Brain pericyte (primary cell): Measurements from ENCODE around the gene KRT4.

Experiments
- DNase-seq: peaks from one replicate; pipeline ENCODE4 v3.0.0-alpha.2; 2012; ENCODE audit warnings: low read depth, low spot score

KRT4 gene

DNA sequence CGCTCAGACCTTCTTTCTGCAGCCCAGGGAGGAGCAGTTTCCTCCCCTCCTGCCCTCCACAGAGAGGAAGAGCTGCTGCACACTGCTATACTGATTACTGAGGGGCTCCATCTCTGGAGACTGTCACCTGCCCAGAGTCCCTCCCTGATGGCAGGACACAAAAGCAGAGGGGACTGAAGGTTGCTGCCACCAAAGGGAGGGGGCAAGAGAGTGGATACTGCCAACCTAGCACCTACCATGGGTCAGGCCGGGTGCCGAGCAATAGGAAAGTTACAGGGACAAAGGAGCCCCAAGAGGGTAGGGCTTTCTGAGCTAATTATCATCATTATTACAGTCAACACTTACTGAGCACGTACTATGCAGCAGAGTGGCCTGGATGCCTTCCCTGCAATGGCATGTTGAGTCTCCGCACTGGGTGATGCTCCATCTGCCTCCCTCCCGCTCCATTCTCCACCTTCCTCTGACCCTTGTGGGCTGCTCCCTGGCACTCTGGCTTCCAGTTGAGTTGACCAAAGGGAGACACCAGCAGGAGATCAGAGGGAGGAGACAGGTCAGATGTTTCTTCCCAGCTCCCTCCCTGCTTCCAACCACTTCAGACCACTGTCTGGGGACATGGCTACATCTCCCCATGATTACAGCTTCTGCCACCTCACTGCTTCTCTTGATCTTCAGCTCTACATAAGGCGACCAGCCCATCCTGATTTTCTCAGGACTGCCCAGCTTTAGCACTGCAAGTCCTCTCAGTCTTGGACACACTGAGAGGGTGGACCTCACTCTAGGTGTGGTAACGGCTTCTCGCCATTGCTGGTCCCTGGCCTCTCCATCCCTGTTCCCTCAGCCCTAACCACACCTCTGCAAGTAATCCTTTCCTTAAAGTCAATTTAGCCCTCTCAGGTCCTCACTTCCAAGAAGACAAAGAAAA, 22.8 kb upstream of the KRT4 start:
- DNase-seq: no peak

DNA sequence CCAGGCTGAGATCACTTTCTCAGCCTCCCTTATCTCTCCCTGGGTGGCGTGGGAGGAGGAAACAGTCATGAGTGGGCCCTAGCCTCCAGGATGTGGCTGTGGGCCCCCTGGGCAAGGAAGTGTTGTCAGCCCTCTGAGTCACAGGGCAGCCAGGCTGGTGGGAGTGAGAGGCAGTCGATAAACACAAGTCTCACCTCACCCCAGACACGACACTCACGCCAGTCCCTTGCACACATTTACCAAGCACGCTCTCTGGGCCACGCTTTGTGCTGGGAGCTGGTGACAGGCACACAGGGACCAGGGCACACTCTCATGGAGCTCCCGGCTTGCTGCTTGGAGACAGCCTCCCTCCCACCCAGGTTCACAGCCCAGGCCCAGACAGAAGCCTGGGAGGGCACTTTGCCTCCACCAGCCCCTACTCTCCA, 22.1 kb upstream of the KRT4 start:
- no peak for DNase-seq

DNA sequence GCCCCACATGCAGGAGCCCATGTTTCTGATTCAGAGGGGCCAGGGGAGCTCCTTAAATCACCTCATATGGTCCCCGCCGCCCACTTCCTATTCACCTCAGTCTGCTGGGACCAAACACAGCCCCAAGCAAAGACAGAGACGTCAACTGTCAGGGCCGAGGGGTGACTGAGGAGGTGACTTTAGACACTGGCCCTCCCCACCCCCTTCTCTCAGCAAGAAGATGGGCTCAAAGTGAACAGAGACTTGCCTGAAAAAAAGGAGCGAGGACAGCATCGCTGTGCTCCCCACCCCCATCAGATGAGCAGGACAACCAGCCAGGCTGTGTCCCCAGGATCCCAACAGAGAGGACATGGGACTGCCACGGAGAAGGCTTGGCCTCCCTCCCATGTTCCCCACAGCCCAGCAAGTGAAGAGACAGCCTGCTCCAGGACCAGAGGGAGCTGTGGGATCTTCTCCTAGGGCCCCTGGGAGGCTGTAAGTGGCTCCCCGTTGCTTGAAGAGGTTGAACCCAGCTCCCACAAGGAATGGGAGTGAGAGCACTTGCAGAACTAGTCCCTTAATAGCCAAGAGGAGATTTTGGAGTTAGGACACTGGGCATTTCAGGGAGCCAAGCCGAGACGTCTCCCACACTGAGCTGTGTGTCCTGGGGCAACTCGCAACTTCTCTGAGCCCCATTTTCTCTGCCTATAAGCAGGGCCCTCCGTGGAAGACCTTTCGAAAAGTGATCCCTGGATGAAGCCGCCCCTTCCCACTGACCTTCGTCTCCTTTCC, 21.5 kb upstream of the KRT4 start:
- DNase-seq: no peak

DNA sequence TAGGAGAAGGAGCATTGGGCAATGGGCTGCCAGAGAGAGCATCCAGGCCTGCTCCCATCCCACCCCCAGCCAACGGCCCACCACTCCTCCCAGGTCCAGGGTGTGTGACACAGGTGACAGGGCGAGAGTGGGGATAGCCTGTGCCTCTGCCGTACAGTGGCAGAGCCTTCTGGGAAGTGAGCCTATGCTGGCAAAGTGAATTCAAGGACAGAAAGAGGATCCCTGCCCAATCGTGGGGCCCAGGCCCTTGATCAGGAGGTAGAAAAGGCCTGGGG, 20.7 kb upstream of the KRT4 start:
- DNase-seq: no peak

DNA sequence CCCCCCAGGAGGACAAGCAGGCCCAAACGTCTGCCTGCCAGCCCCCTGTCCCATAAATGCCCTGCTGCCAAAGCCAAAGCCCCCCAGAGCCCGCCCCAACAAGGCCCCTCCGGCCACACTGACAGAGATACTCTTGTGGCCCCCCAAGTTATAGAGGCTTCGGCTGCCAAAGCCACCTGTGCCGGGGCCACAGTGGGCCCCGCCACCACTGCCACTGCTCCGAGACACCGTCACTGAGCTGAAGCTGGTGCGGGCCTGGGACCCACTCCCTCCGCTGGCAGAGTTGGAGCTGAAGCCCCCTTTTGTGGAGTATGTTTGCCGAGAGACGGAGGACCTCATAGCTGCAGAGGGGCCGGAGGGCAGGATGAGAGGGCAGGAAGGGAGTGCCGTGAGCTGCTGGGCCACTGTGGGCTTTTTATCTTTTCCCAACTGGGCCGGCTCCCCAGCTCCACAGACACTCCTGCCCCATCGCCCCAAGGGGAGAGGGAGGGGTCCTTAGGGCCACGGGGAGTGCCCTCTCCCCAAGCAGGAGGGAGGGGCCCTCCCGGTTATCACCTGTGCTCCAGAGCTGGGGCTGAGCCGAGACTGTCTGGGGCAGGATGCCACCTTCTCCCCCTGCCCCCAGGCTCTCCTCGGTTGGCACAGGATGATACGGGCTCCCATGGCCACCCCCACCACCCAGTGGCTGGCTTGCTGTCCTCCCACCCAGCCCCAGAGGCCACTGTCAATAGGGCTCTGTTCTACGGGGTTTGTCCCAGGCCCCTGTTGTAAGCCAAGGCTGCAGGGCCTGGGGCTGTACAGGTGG, 20.2 kb upstream of the KRT4 start, which contains the start of gene KRT79:
Gene KRT79, minus strand, starts transcription at position 390 of the 805 bp plus-strand sequence. Its CDS starts 51 bp downstream, at position 339.
- no peak for DNase-seq

DNA sequence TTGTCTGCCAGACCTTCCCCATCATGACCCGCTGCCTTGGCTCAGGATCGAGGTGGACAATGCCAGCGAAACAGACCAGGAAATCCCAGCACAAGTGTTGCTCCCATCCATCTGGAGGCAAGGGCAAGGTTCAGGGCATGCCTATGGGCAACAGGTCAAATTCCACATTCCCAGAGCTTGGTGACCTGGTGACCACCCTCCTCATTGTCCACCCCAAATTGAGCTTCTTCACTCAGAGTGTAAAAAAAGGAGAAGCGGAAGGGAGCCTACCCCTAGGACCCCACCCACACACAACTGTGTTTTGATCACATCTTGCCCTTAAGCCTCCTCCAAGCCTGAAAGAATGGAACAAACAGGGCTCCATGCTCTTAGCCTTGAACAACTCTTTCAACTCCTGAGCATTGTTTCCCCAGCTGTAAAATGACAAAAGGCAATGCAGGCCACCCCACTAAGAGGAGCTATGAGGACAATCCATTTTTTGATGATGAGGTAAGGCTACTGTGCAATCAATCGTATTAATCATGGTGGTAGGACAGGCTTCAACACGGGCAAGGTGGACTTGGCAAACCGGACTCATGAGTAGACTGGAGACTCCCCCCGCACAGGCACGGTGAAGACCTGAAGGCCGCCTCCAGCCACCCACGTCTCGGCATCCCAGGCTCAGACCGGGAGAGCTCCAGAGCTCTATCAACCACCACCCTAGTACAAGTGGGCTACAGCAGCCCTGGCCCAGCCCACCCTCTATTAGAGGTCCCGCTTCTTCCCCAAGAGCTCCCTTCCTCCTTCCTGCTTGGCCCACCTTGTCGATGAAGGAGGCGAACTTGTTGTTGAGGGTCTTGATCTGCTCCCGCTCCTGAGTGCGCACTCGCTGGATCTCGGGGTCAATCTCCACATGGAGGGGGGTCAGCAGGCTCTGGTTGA, 19.3 kb upstream of the KRT4 start:
- DNase-seq: no peak

DNA sequence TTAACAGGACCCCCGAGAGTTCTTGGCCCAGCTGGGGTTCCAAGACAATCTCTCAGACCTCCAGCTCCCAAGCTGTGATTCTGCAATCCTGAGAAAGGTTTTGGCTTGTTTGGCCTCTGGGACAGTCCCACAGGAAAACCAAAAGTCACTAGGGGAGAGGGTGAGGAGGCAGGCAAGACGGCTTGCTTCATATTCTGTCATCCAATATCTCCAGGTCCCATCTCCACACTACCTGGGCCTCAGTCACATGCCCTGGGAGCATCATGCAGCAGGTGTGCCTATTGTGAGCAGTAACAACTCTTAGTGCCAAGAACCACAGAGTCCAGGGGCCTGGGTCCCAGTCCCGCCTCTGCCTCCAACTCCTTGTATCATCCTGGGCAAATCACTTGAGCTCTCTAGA, 18.5 kb upstream of the KRT4 start:
- DNase-seq: no peak

DNA sequence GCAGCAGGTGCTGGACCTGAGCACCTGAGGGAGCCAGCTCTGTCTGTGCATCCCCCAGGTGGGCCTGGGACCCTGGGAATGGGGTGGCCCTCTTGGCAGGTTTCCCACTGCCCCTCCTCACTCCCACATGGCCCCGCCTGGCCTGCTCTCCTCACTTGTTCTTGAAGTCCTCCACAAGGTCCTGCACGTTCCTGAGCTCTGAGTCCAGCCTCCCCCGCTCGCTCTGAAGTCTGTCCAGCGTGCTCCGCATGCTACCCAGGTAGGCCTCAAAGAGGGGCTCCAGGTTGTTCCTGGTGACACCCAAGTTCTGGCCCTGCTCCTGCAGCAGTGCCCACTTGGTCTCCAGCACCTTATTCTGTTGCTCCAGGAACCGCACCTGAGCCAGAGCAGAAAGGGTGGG, 17.3 kb upstream of the KRT4 start:
- DNase-seq: no peak

DNA sequence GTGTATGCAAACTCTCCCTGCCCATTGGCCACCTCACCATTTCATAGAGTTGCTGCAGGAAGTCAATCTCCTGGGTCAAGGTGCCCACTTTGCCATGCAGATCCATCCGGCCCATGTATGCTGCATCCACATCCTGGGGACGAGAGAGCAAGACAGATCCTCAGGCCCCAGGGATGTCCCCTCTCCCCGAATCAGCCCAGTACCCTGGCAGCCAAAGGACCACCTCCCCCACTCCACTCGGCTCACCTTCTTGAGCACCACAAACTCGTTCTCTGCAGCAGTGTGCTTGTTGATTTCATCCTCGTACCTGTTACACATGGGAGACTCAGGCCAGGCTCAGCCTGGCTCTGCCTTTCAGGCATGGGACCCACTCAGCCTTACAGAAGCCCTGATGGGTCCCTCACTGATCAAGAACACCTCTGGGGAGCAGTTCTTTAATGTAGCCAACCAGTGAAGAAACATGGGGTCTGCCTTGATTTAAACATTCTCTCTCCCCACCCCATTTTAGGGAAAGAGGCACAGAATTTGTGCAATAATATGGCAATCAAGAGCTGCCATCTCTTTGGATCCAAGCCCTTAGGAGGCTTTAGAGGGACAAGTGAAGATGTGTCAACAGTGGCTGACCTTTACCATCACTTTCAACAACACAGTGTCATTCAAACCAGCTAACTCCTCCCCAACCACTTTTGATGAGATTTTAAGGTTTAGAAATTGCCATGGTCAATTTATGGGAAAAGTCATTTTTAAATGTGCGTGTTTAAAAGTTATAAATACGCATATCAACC, 16.3 kb upstream of the KRT4 start:
- no peak for DNase-seq

DNA sequence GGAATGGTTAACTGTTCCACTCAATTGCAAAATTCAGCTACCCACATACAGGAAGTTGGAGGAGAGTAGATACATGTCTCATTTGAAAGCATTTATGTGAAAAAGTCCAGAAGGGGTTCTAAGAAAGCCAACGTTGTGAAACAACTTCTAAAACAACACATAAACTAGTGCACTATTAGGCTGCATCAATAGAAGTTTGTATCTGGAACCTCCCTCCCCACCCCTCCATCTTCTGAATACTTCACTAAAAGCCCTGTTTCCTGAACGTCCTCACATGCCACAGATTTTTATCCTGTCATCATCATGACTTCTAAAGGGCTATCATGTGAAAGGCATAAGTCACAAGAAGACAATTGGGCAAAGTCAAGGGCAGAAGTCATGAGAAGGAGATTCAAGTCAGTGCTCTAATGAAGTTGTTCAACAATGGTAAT, 14.7 kb upstream of the KRT4 start:
- no peak for DNase-seq

DNA sequence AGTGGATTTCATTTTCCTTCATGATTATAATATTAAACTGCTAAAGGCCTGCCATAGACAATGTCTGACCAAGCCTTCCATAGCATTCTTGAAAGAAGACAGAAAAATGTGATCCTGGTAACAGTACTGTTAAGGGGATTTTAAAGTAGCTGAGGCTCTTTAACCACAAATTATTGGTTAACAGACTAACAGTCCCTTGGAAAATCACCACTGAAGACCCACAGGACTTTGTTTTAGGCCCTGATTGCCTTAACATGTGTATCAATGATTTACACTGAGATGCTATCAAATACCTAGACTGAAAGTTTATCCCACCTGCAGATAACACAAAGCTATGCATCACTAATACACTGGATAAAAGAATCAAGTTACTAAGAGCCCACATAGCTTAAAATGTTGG, 14.2 kb upstream of the KRT4 start:
- DNase-seq: no peak

DNA sequence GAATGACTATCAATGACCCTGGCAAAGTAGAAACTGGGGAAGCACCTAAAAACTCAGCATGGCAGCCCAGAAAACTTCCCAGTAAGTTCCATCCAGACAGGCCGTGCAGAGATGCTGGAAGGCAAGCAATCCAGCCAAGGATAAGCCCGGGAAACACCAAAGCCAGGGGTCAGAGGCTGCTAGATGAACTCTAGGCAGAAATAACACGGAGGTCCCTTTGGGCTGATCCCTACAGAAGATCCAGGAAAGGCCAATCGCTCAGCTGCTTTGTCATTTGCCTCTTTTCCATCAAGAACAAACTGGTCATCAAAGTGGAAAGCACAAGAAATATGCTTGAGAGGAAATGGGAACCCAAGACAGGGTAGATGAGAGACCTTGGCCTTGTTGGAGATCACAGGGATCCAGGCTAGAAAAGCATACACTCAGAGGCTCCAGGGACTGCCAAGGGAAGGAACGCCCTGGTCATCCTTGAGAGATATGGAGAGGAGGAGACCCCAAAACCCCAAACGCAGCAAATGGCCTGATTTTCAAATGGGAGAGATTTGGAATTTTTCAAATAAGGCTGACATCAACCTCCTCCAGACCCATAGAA, 13.7 kb upstream of the KRT4 start:
- no peak for DNase-seq

DNA sequence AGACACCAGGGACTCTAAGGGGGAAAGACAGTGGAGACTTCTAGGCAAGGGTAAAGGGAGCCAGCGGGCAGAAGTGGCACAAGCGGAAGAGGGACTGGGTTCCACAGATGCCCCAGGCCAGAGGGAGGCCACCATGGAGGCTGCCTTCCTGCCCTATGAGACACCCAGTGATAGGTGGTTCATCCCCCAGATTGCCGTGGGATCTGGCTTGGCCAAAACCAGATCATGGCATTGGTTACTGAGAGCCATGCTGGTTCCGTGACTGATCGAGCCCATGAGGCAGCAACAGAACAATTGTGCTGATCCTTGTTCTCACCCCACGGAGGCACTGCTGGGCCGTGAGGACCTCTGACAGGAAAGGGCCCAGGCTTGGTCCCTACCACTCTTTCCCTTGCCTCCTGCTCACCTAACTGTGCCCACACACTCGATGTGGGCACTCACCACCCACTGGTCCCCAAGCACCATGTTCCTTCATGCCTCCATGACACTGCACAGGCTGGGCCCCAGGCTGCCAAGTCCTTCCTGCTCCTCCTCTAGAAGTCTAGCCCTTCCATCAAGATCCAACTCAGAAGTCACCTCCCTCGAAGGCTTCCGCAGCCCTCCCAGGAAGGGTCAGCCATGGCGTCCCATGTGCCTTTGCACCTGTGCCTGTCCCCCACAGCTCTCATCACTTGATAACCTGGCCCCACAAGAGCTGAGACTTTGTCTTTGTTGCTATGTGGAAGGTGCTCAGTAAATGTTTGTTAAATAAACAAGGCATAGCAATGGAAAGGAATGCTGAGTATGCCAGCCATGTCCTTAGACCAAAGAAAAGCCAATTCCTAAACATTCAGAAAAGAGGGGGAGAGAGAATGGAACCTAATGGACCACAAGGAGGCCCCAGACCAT, 12.9 kb upstream of the KRT4 start:
- DNase-seq: no peak

DNA sequence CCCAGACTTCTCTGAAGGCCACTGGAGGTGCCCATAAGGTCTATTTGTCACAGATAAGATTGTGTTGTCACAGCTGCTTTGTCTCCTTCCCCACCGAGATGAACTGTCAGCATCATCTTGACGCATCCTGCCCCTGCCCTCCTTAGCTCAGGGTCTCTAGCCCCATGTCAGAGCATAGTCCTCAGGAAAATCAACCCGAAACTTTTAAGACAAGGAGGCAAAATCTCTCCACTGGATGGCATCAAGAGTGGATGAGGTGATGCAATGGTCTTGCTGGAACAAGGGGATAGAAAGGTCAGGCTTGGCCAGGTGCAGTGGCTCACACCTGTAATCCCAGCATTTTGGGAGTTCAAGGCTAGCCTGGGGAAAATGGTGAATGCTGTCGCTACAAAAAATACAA, 12.0 kb upstream of the KRT4 start:
- no peak for DNase-seq

DNA sequence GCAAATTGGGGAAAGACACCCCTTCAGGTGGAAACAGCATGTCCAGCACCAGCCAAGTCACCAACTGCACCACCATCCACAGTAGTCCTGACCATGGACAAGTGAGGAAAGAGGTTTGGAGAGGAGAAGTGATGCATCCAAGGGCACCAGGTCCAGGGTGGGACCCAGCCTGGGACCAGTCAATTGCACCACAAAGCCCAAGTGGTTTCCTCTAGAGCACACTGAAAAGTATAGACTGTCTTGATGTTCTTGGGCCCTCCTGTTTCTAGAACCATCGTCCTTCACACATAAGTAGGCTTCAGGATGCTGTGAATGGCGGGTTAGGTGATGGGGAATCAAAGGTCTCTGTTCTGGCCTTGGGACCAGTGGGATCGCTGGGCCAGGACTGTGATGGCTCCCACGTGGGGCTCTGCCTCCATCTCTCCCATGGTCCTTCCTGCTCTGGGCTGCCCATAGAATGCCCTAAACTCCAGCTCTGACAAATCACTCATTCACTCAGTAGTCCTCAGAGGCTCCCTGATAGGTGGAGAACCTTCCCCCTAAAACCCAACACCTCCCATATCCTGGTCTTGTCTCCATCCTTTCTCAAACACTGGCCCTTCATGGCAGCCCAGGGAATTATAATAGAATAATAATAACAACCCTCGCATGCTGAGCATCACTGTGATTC, 11.0 kb upstream of the KRT4 start:
- no peak for DNase-seq

DNA sequence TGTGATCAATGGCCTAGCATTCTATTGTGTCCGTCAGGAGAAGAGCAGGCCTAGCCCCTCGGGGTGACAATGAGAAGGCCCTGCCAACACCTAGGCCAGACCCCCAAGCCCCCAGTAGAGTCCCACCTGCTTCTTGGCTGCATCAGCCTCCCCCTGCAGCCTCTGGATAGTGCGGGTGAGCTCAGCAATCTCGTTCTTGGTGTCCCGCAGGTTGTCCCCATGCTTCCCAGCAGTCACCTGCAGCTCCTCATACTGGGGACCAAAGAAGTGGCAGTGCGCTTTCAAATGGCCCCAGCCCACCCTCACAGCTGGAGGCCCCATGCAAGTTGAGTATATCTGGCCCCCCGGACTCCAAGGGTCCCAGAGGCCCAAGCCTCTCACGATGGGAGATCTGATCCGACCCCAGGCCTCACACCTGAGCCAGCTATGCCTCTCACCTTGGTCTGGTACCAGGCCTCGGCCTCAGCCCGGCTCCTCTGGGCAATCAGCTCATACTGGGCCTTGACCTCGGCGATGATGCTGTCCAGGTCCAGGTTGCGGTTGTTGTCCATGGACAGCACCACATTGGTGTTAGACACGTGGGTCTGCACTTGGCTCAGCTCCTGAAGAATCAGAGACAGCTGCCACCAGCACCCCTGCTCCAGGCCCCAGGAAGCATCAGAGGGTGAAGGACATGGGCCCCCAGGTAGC, 10.0 kb upstream of the KRT4 start:
- no peak for DNase-seq

DNA sequence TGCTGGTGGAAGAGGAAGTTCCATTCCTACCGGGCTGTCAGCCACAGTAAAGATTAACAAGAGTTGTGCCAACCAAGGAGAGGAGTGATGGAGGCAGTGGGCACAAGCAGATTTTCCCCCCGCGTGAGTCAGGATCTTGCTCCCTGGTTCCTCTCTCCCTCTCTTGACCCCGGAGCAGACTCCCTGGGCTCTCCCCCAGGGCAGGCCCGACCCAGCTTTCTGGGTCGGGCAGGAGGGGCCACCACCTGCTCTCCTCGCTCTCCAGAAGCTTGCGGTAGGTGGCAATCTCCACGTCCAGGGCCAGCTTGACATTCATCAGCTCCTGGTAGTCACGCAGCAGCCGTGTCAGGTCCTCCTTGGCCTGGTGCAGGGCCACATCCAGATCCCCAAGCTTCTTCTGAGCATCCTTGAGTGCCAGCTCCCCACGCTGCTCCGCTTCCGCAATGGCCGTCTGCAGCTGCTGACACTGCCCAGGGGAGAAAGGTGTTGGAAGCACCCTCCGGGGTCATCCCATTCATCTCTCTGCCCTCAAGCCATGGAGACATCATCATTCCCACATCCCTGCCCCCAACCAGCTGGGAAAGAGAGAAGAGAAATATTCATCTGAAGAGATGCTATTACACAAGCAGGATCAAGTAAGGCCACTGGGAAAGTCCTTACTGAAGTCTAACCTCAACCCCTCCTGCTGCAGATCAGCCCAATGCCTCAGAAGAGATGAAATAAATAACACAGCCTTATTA, 9.0 kb upstream of the KRT4 start:
- no peak for DNase-seq
